Measurements from ENCODE around the gene FUT1.
"Not testable (repeated sequence)": the region's sequence is repeated elsewhere in the genome, so short reads cannot be mapped to it uniquely, and the experiment has no call there.

FUT1 gene

DNA sequence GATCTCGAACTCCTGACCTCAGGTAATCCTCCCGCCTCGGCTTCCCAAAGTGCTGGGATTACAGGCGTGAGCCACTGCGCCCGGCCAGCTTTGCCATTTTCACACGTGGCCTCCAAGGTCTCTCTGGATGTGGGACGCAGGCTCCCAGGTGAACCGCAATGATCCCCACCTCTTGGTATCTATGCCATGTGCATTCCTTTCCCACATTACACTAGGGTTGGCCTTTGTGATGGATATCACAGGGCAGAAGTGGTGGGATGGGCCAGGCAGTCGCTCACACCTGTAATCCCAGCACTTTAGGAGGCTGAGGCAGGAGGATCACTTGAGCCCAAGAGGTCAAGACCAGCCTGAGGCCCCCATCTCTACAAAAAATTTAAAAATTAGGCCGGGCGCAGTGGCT lies 25.3 kb upstream of the FUT1 start:
- H3K4me3 ChIP-seq (ENCODE audit: low read depth, low read length), result no peak overlapping the region
- no peak for DNase-seq (ENCODE audit: low read depth)
- TF ChIP-seq, protein P1, sequence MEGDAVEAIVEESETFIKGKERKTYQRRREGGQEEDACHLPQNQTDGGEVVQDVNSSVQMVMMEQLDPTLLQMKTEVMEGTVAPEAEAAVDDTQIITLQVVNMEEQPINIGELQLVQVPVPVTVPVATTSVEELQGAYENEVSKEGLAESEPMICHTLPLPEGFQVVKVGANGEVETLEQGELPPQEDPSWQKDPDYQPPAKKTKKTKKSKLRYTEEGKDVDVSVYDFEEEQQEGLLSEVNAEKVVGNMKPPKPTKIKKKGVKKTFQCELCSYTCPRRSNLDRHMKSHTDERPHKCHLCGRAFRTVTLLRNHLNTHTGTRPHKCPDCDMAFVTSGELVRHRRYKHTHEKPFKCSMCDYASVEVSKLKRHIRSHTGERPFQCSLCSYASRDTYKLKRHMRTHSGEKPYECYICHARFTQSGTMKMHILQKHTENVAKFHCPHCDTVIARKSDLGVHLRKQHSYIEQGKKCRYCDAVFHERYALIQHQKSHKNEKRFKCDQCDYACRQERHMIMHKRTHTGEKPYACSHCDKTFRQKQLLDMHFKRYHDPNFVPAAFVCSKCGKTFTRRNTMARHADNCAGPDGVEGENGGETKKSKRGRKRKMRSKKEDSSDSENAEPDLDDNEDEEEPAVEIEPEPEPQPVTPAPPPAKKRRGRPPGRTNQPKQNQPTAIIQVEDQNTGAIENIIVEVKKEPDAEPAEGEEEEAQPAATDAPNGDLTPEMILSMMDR (conservative IDR thresholded peaks at IDR 0.05; ENCODE audit: low read depth, low read length), result no peak

DNA sequence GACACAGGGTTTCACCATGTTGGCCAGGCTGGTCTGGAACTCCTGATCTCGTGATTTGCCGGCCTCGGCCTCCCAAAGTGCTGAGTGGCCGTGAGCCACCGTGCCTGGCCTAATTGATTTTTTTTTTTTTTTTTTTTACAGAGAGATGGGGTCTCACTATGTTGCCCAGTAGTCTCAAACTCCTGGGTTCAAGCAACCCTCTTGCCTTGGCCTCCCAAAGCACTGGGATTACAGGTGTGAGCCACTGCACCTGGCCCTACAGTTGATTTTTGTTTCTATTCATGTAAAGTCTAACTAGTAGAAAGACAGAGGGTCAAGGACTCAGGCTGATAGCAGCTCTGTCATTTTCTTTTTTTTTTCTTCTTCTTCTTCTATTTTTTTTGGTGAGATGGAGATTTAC lies 24.7 kb upstream of the FUT1 start:
- H3K4me3 ChIP-seq (ENCODE audit: low read depth, low read length), result no peak overlapping the region
- no peak for DNase-seq (ENCODE audit: low read depth)
- TF ChIP-seq, protein P1 (conservative IDR thresholded peaks at IDR 0.05; ENCODE audit: low read depth, low read length), result no peak

DNA sequence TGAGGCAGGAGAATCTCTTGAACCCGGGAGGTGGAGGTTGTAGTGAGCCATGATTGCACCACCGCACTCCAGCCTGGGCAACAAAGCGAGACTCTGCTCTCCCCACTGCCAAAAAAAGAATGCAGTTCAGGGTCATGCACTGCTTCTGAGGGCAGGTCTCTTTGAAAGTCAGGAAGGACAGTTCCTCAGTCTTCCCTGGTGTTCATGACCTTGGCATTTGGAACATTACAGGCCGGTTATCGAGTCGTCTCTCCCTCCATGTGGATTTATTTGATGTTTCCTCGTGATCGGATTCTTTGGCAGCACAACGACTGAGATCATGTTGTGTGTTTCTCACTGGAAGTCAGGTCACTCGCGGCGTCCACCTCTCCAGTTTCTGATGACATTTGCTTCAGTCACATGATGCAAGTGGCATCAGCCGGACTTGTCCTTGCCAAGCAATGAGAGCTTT lies 20.1 kb upstream of the FUT1 start:
- TF ChIP-seq, protein P1 (conservative IDR thresholded peaks at IDR 0.05; ENCODE audit: low read depth, low read length), result no peak
- peak; percentile 28 for DNase-seq (ENCODE audit: low read depth)
- no peak overlapping the region for H3K4me3 ChIP-seq (ENCODE audit: low read depth, low read length)

DNA sequence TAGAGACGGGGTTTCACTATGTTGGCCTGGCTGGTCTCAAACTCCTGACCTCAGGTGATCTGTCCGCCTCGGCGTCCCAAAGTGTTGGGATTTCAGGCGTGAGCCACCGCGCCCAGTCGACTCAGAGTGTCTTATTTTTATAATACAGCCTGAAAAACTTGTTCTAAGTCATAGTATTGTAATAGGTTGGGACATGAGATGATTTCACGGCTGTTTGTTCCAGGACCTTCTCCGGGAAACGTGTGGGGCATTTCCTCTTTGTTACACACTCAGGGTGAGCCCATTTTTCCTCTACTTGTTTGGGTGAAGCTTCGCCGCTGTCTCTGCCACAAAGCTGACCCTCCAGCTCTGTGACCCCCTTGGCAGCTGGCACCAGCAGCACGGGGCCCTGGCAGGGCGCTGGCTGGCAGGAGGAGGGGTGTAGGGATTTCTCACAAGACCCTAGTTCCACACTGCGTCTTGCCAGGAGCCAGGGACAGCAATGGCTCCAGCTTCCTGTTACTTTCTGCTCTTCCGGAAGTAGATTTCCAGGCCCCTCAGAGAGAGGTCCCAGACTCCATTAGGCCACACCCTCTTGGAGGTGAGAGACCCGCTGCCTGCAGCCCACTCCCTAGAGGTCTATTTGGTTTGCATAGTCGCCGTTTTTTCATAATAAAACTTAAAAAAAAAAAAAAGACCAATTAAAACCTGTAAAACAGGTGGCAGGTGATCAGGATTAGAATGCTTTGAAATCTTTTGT lies 18.5 kb upstream of the FUT1 start:
- TF ChIP-seq, protein P1 (conservative IDR thresholded peaks at IDR 0.05; ENCODE audit: low read depth, low read length), result no peak
- DNase-seq (ENCODE audit: low read depth), result no peak

DNA sequence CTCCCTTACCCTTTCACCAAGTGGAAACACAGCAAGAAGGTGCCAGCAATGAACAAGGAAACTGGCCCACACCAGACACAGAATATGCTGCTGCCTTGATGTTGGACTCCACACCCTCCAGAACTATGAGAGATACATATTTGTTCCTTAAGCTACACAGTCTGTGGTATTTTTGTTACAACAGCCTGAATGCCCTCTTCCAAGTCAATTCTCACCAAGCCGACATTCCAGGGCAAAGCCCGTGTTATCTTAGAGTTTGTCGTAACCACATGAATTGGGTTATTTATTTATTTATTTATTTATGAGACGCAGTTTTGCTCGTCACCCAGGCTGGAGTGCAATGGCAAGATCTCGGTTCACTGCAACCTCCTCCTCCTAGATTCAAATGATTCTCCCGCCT lies 17.8 kb upstream of the FUT1 start:
- no peak overlapping the region for H3K4me3 ChIP-seq (ENCODE audit: low read depth, low read length)
- DNase-seq (ENCODE audit: low read depth), result peak; percentile 82
- TF ChIP-seq, protein P1 (conservative IDR thresholded peaks at IDR 0.05; ENCODE audit: low read depth, low read length), result no peak

More for the DNA sequence above, 18.5 kb upstream of the FUT1 start:
- no peak overlapping the region for H3K4me3 ChIP-seq (ENCODE audit: low read depth, low read length)

DNA sequence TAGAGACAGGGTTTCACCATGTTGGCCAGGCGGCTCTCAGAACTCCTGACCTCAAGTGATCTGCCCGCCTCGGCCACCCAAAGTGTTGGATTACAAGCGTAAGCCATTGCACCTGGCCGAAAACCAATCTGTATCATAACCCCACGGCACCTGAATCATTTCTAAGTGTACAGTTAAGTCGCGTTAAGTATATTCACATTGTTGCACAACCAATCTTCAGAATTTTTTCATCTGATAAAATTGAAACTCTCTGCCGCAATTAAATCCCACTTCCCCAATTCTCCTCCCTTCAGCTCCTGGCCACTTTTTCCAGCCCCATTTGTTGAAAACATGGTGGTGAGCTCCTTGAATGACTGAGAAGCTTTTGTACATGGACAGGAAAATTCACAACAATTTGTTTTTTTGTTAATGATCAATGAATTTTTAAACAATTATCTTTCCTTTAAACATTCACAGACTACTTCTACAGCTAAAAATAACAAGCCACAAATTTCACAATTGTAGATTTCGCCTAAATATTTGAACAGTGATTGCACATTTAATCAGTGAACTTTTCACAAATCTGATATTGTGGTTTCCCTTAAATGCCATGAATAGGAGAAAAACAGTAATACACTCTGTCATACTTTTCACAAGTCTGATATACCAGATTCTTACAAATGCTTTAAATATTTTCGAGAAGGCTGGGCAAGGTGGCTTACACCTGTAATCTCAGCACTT lies 16.7 kb upstream of the FUT1 start:
- H3K4me3 ChIP-seq (ENCODE audit: low read depth, low read length), result no peak overlapping the region
- DNase-seq (ENCODE audit: low read depth), result no peak
- TF ChIP-seq, protein P1 (conservative IDR thresholded peaks at IDR 0.05; ENCODE audit: low read depth, low read length), result no peak

DNA sequence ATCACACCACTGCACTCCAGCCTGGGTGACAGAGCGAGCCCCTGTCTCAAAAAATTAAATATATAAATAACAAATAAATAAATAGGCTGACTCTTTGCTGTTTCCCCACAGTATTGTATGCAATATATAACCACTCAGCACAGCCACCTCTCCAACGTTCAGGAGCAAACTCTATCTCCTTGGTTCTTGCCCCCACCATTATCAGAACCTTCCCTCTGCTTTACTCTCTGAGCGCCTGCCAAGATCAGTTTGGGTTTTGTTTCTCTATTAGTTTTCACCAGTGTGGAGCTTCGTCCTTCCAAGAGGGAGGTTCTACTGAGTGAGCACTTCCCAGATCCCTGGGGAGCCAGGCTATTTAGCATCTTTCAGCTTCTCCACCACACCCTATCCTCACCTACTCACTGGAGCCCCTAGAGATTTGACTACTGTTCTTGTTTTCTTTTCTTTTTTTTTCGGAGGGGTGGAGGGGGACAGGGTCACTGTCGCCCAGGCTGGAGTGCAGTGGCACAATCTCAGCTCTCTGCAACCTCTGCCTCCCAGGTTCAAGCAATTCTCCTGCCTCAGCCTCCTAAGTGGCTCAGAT lies 15.8 kb upstream of the FUT1 start:
- not testable (repeated sequence) for DNase-seq (ENCODE audit: low read depth); H3K4me3 ChIP-seq (ENCODE audit: low read depth, low read length)

DNA sequence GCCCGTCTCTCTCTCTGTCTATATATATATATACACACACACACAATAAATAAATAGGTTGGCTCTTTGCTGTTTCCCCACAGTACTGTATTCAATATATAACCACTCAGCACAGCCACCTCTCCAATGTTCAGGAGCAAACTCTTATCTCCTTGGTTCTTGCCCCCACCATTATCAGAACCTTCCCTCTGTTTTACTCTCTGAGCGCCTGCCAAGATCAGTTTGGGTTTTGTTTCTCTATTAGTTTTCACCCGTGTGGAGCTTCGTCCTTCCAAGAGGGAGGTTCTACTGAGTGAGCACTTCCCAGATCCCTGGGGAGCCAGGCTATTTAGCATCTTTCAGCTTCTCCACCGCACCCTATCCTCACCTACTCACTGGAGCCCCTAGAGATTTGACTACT lies 13.4 kb upstream of the FUT1 start:
- not testable (repeated sequence) for H3K4me3 ChIP-seq (ENCODE audit: low read depth, low read length)

More for the DNA sequence above, 13.4 kb upstream of the FUT1 start:
- DNase-seq (ENCODE audit: low read depth), result not testable (repeated sequence)

Measured in choroid plexus epithelial cell (primary cell).